B cell (primary cell): ENCODE results near the gene ZBTB37. TPM values are rescaled to one million over a fixed set of nuclear protein-coding genes. Genes with fewer than 3 reads are reported as not detected.

ENCODE experiments used
- ATAC-seq: fragments of 200-7000 bp; cut with Tn5 transposase; one replicate; pipeline ENCODE4 v1.10.0; 2021; ENCODE audit warnings: low read depth, mild to moderate bottlenecking, moderate number of reproducible peaks, moderate library complexity
- CTCF ChIA-PET: fragments of 350-600 bp; sonication (Branson Sonifier 250); formaldehyde crosslinking; loops from one replicate; lab custom pipeline; 2021; ENCODE audit warnings: antibody characterized with exemption, inconsistent platforms; lab: Charles Lee
- POLR2A ChIA-PET: fragments of 350-600 bp; sonication (Branson Sonifier 250); formaldehyde crosslinking; loops from one replicate; lab custom pipeline; 2021; ENCODE audit warnings: antibody characterized with exemption; lab: Charles Lee
- DNase-seq: peaks from one replicate; pipeline ENCODE4 v3.0.0; 2013
- H2AFZ ChIP-seq: 2 replicates; pipeline ENCODE4 v1.6.1; 2012; ENCODE audit warnings: mild to moderate bottlenecking, low read depth, low read length; ENCODE audit not compliant: insufficient read depth, poor library complexity, severe bottlenecking
- H3K27ac ChIP-seq, 2 donors: 1 replicate in 1 of 2; 2 replicates in 1 of 2; pipeline ENCODE4 v1.5.1; 2012 to 2013; ENCODE audit warnings: low read length in 2 of 2, mild to moderate bottlenecking in 2 of 2, moderate library complexity in 1 of 2
- H3K27me3 ChIP-seq, 4 experiments: fragments of 200-600 bp in 1 of 4; sonication (generic) in 1 of 4; replicated peaks in 1 of 4; 1 replicate in 2 of 4; 2 replicates in 2 of 4; pipeline versions ENCODE4 v1.6.1 to v1.7.0; 2013 to 2016; ENCODE audit warnings: low read length in 3 of 4, mild to moderate bottlenecking in 2 of 4, mixed read lengths in 1 of 4, moderate library complexity in 1 of 4; ENCODE audit not compliant: insufficient read depth in 4 of 4, control insufficient read depth in 3 of 4; ENCODE audit errors: control extremely low read depth in 1 of 4
- H3K36me3 ChIP-seq, 2 experiments: replicated peaks in 1 of 2; 1 replicate in 1 of 2; 2 replicates in 1 of 2; pipeline versions ENCODE4 v1.6.1 to v1.7.1; 2013; ENCODE audit warnings: low read length in 1 of 2; ENCODE audit not compliant: insufficient read depth in 2 of 2, control insufficient read depth in 1 of 2; ENCODE audit errors: control extremely low read depth in 1 of 2, extremely low read depth in 1 of 2
- H3K4me1 ChIP-seq, 2 donors: fragments of 200-600 bp in 1 of 2; sonication (generic) in 1 of 2; 1 replicate in 1 of 2; 2 replicates in 1 of 2; pipeline versions ENCODE4 v1.5.1 to v1.6.1; 2013 to 2017; ENCODE audit warnings: low read length in 2 of 2; ENCODE audit not compliant: control insufficient read depth in 2 of 2, insufficient read depth in 2 of 2
- H3K4me2 ChIP-seq: replicated peaks from 2 replicates; pipeline ENCODE3; 2012; ENCODE audit warnings: mild to moderate bottlenecking, low read depth, low read length; ENCODE audit not compliant: poor library complexity, severe bottlenecking
- H3K4me3 ChIP-seq, 5 experiments: fragments of 200-600 bp in 1 of 5; sonication (generic) in 1 of 5; 1 replicate in 3 of 5; 2 replicates in 2 of 5; pipeline versions ENCODE4 v1.5.1 to v1.7.0; 2011 to 2016; ENCODE audit warnings: low read length in 4 of 5, mild to moderate bottlenecking in 4 of 5, low read depth in 2 of 5, control low read depth in 1 of 5, moderate library complexity in 1 of 5; ENCODE audit not compliant: insufficient read depth in 1 of 5; ENCODE audit errors: control extremely low read depth in 1 of 5, extremely low read depth in 1 of 5
- H3K79me2 ChIP-seq: fragments of 200-600 bp; sonication (generic); one replicate; pipeline ENCODE4 v1.6.0; 2016; ENCODE audit warnings: low read length; ENCODE audit not compliant: control insufficient read depth, insufficient read depth
- H3K9ac ChIP-seq: fragments of 200-600 bp; sonication (generic); 2 replicates; pipeline ENCODE4 v1.6.1; 2017; ENCODE audit warnings: mild to moderate bottlenecking, low read length, moderate library complexity
- H3K9me3 ChIP-seq, 3 donors: one replicate each; pipeline versions ENCODE4 v1.6.1 to v1.7.1; 2013; ENCODE audit warnings: low read length in 2 of 3; ENCODE audit not compliant: control insufficient read depth in 2 of 3, insufficient read depth in 1 of 3; ENCODE audit errors: control extremely low read depth in 1 of 3
- H4K20me1 ChIP-seq: 2 replicates; pipeline ENCODE4 v1.6.0; 2012; ENCODE audit warnings: mild to moderate bottlenecking, low read length; ENCODE audit not compliant: insufficient read depth, control insufficient read depth, poor library complexity, severe bottlenecking
- H3K27ac Mint-ChIP-seq: one replicate; pipeline ENCODE4 v1.8.0; 2021; ENCODE audit warnings: mixed read lengths
- H3K27me3 Mint-ChIP-seq: one replicate; pipeline ENCODE4 v1.8.0; 2021; ENCODE audit warnings: mixed read lengths
- H3K4me1 Mint-ChIP-seq: one replicate; pipeline ENCODE4 v1.8.0; 2021; ENCODE audit warnings: mixed read lengths
- H3K4me3 Mint-ChIP-seq: one replicate; pipeline ENCODE4 v1.8.0; 2021; ENCODE audit warnings: mixed read lengths
- H3K9me3 Mint-ChIP-seq: one replicate; pipeline ENCODE4 v1.8.0; 2022; ENCODE audit warnings: mixed read lengths; ENCODE audit not compliant: insufficient read depth
- EZH2 ChIP-seq: IDR thresholded peaks from 2 replicates; pipeline ENCODE4 v1.6.1; 2012; ENCODE audit warnings: borderline replicate concordance, low read depth, mild to moderate bottlenecking, moderate library complexity, low read length; ENCODE audit not compliant: insufficient read depth, poor library complexity, severe bottlenecking
- WGBS: methylation state at CpG from one replicate; pipeline ENCODE4 v1.1.5; 2013; ENCODE audit warnings: missing lambda C conversion rate; ENCODE audit not compliant: insufficient coverage; 5-methylcytosine and 5-hydroxymethylcytosine counted together
- intact Hi-C: fragments of 100-400 bp; cut with micrococcal nuclease; formaldehyde crosslinking; loops from one replicate; pipeline ENCODE4 v1.10.0; 2022
- polyA plus RNA-seq: library from polyadenylated mRNA; depleted of rRNA; stranded (reverse); fragments of >200 nt; gene quantifications from 2 replicates; pipeline ENCODE4 v1.2.3, GENCODE V29; 2012
- total RNA-seq, 2 donors: library from RNA; stranded (reverse); fragments of 120-200 nt in 1 of 2; gene quantifications; 1 replicate in 1 of 2; 2 replicates in 1 of 2; pipeline versions ENCODE4 v1.2.3 to v1.2.4, GENCODE V29; 2013 to 2022
- TF ChIP-seq, protein P1 (sequence below): fragments of 200-600 bp; IDR thresholded peaks from one replicate; pipeline ENCODE4 v1.8.0; 2022; ENCODE audit warnings: antibody characterized with exemption, mild to moderate bottlenecking

Gene ZBTB37
- total and polyA plus RNA-seq, 2 donors (not counting 1 experiment from before 2014, with no cell fraction given) = 4.9 to 37.1 TPM

DNA sequence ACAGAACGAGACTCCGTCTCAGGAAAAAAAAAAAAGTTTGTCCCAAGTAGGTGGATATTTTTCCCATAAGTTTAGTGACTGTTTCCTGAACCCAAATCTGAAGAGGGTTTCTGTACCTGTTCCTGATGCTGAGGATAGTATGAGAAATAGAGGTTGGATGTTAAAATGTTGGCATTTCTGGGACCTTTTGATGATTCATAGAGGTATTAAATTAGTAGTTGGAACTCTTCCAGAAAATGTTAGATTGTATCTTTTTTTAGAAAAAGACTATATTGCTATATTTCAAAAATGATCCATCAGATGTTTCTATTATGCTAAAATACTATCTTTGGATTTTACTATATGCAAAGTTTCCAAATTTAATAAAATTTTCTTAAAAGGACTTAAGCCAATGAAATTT is 40.6 kb upstream of the ZBTB37 start:
- DNase-seq = no peak
- no peak for ATAC-seq
- Histone ChIP-seq H2AFZ (no peak overlapping the region), H3K27me3 (no peaks in the 10 kb centered on the region), H4K20me1 (no peaks in the 10 kb centered on the region), H3K4me1 (peaks cover 8 to 18% of the 10 kb centered on the region in 2 donors), H3K27ac (no peak overlapping the region), H3K4me3 (no peak overlapping the region), H3K36me3 (peaks cover 7 to 19% of the 10 kb centered on the region in 2 experiments), H3K9ac (no peak overlapping the region), H3K9me3 (no peaks in the 10 kb centered on the region), H3K79me2 (peaks cover 15% of the 10 kb centered on the region), H3K4me2 (no peak overlapping the region)
- ChIA-PET CTCF (interaction anchor here (0.7 to 5.8 kb wide), 2 partner anchors 398 to 1085 kb away, joined by 4 to 62 read pairs; no protein-coding TSS in a partner anchor), POLR2A (no interaction called here)
- TF ChIP-seq, protein P1, sequence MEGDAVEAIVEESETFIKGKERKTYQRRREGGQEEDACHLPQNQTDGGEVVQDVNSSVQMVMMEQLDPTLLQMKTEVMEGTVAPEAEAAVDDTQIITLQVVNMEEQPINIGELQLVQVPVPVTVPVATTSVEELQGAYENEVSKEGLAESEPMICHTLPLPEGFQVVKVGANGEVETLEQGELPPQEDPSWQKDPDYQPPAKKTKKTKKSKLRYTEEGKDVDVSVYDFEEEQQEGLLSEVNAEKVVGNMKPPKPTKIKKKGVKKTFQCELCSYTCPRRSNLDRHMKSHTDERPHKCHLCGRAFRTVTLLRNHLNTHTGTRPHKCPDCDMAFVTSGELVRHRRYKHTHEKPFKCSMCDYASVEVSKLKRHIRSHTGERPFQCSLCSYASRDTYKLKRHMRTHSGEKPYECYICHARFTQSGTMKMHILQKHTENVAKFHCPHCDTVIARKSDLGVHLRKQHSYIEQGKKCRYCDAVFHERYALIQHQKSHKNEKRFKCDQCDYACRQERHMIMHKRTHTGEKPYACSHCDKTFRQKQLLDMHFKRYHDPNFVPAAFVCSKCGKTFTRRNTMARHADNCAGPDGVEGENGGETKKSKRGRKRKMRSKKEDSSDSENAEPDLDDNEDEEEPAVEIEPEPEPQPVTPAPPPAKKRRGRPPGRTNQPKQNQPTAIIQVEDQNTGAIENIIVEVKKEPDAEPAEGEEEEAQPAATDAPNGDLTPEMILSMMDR = no peak
- TF ChIP-seq EZH2 = no peak
- 100% methylated on average over 2 of the region's 2 CpGs for whole genome bisulfite sequencing
- H3K4me3 Mint-ChIP-seq = no peak overlapping the region
- intact Hi-C loops = no loop called here
- no peaks in the 10 kb centered on the region for H3K9me3 Mint-ChIP-seq
- H3K4me1 Mint-ChIP-seq = peaks cover 21% of the 10 kb centered on the region
- no peak overlapping the region for H3K27ac Mint-ChIP-seq
- no peaks in the 10 kb centered on the region for H3K27me3 Mint-ChIP-seq

DNA sequence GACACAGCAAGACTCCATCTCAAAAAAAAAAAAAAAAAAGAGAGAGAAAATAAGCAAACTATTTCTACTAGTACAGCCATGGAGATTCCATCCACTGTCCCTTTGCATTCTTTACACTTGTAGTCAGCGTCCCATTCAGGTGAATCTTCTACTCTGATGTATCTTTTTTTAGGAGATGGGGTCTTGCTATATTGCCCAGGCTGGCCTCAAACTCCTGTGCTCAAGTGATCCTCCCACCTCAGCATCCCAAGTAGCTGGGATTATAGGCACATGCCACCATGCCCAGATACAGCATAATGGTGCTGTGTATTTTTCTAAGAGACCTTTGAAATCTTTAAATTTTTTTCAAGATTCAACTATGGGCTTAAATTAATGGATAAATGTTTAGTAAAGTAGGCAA is 35.4 kb upstream of the ZBTB37 start:
- H3K27me3 Mint-ChIP-seq = no peaks in the 10 kb centered on the region
- intact Hi-C loops = no loop called here
- no peaks in the 10 kb centered on the region for H4K20me1 ChIP-seq
- H2AFZ ChIP-seq = no peak overlapping the region
- DNase-seq = no peak
- no peak overlapping the region for H3K27ac Mint-ChIP-seq
- H3K9me3 Mint-ChIP-seq = no peaks in the 10 kb centered on the region
- no peaks in the 10 kb centered on the region for H3K79me2 ChIP-seq
- no peak overlapping the region for H3K9ac ChIP-seq
- H3K4me3 Mint-ChIP-seq = no peak overlapping the region
- WGBS = no CpG with 5 or more reads among the region's 1 CpG
- POLR2A ChIA-PET = interaction anchor here (0.6 kb wide), 1 partner anchor 930 kb away, joined by 9 read pairs; no protein-coding TSS in a partner anchor
- no peak for ATAC-seq
- H3K9me3 ChIP-seq = no peaks in the 10 kb centered on the region
- no peaks in the 10 kb centered on the region for H3K27me3 ChIP-seq
- H3K4me1 ChIP-seq = no peaks in the 10 kb centered on the region
- no peak overlapping the region for H3K27ac ChIP-seq
- no peak overlapping the region for H3K4me3 ChIP-seq
- TF ChIP-seq, protein P1 = no peak
- TF ChIP-seq EZH2 = no peak
- peaks cover 10 to 48% of the 10 kb centered on the region in 2 experiments for H3K36me3 ChIP-seq
- H3K4me1 Mint-ChIP-seq = no peaks in the 10 kb centered on the region
- H3K4me2 ChIP-seq = no peak overlapping the region
- CTCF ChIA-PET = interaction anchor here (1.5 kb wide), 1 partner anchor 1087 kb away, joined by 4 read pairs; no protein-coding TSS in a partner anchor
